Keratinocyte (primary cell): ENCODE data around the gene NFE2L3. TPM values are rescaled to one million over a fixed set of nuclear protein-coding genes. Genes with fewer than 3 reads are reported as not detected.

Experiments
- DNase-seq: peaks from one replicate; pipeline ENCODE4 v3.0.0-alpha.2; 2011; ENCODE audit warnings: low read depth, missing footprints, low spot score
- FAIRE-seq: peaks from 2 replicates; lab custom pipeline; 2011; peaks lifted over from hg19 to GRCh38; lab: Jason Lieb, UNC
- H2AFZ ChIP-seq: 2 replicates; pipeline ENCODE4 v1.6.0; 2012; ENCODE audit warnings: low read length, control low read depth, inconsistent platforms; ENCODE audit not compliant: control insufficient read depth
- H3K27ac ChIP-seq: 2 replicates; pipeline ENCODE4 v1.5.1; 2011; ENCODE audit warnings: low read length; ENCODE audit not compliant: control insufficient read depth, insufficient read depth
- H3K27me3 ChIP-seq: 3 replicates; pipeline ENCODE4 v1.6.0; 2011; ENCODE audit warnings: low read length; ENCODE audit not compliant: control insufficient read depth, insufficient read depth; ENCODE audit errors: extremely low read depth
- H3K36me3 ChIP-seq, 2 experiments: 2 replicates in 1 of 2; 3 replicates in 1 of 2; pipeline ENCODE4 v1.5.1; 2011; ENCODE audit warnings: low read length in 2 of 2, mild to moderate bottlenecking in 1 of 2; ENCODE audit not compliant: control insufficient read depth in 2 of 2, insufficient read depth in 2 of 2; ENCODE audit errors: extremely low read depth in 1 of 2
- H3K4me1 ChIP-seq: 3 replicates; pipeline ENCODE4 v1.5.1; 2011; ENCODE audit warnings: low read length; ENCODE audit not compliant: control insufficient read depth, insufficient read depth; ENCODE audit errors: extremely low read depth
- H3K4me2 ChIP-seq: 3 replicates; pipeline ENCODE4 v1.6.0; 2011; ENCODE audit warnings: low read depth, low read length; ENCODE audit not compliant: control insufficient read depth, insufficient read depth; ENCODE audit errors: extremely low read depth
- H3K4me3 ChIP-seq, 3 experiments: fragments of 200-600 bp in 1 of 3; sonication (generic) in 1 of 3; 2 replicates in 2 of 3; 3 replicates in 1 of 3; pipeline ENCODE4 v1.5.1; 2011 to 2016; ENCODE audit warnings: low read length in 3 of 3, mild to moderate bottlenecking in 3 of 3, control low read depth in 2 of 3, inconsistent platforms in 1 of 3, low read depth in 1 of 3, mixed read lengths in 1 of 3, mixed run types in 1 of 3, moderate library complexity in 1 of 3; ENCODE audit not compliant: control insufficient read depth in 2 of 3, insufficient read depth in 2 of 3; ENCODE audit errors: extremely low read depth in 1 of 3
- H3K79me2 ChIP-seq: 2 replicates; pipeline ENCODE4 v1.6.0; 2012; ENCODE audit warnings: low read length; ENCODE audit not compliant: control insufficient read depth, insufficient read depth
- H3K9ac ChIP-seq: 3 replicates; pipeline ENCODE4 v1.6.0; 2011; ENCODE audit warnings: low read length; ENCODE audit not compliant: control insufficient read depth, insufficient read depth; ENCODE audit errors: extremely low read depth
- H3K9me1 ChIP-seq: 3 replicates; pipeline ENCODE4 v1.6.0; 2011; ENCODE audit warnings: low read length; ENCODE audit not compliant: control insufficient read depth, insufficient read depth; ENCODE audit errors: extremely low read depth
- H3K9me3 ChIP-seq: 2 replicates; pipeline ENCODE4 v1.5.1; 2012; ENCODE audit warnings: low read depth, low read length; ENCODE audit not compliant: control insufficient read depth
- H4K20me1 ChIP-seq: 3 replicates; pipeline ENCODE4 v1.6.0; 2011; ENCODE audit warnings: low read length; ENCODE audit not compliant: control insufficient read depth, insufficient read depth; ENCODE audit errors: extremely low read depth
- CTCF ChIP-seq, 3 experiments: IDR thresholded peaks in 1 of 3; conservative IDR thresholded peaks in 1 of 3; optimal IDR thresholded peaks in 1 of 3; 2 replicates in 2 of 3; 3 replicates in 1 of 3; pipeline versions ENCODE3 to v1.5.1; 2011; ENCODE audit warnings: low read length in 3 of 3, mild to moderate bottlenecking in 3 of 3, moderate library complexity in 2 of 3, control low read depth in 1 of 3, inconsistent platforms in 1 of 3; ENCODE audit not compliant: insufficient read depth in 2 of 3; ENCODE audit errors: extremely low read depth in 1 of 3
- EZH2 ChIP-seq: IDR thresholded peaks from one replicate; pipeline ENCODE4 v1.6.1; 2012; ENCODE audit warnings: inconsistent platforms, mild to moderate bottlenecking, low read length, moderate library complexity
- dilution Hi-C: fragments of 300-500 bp; cut with MboI; formaldehyde crosslinking; loops from one replicate; pipeline ENCODE4 v1.7.0; 2020; ENCODE audit warnings: low sequenced_read_pairs; ENCODE audit not compliant: extremely low pct_ligation_motif_present
- polyA plus RNA-seq, 5 experiments: library from polyadenylated mRNA; depleted of rRNA in 3 of 5; stranded (reverse) in 3 of 5; stranded (forward) in 1 of 5; unstranded in 1 of 5; fragments of >200 nt; gene quantifications; 1 replicate in 1 of 5; 2 replicates in 3 of 5; 3 replicates in 1 of 5; pipeline versions ENCODE4 v1.2.1 to v1.2.3, GENCODE V29; 2011 to 2012; ENCODE audit warnings: missing spikeins in 2 of 5, low read depth in 1 of 5, low replicate concordance in 1 of 5

NFE2L3 gene
- polyA plus RNA-seq, 1 donor (not counting 4 experiments of a cell fraction or from before 2014, with no cell fraction given), result 17.8 TPM

- Histone ChIP-seq H3K79me2 (no peaks in the 10 kb centered on the region), H3K36me3 (no peaks in the 10 kb centered on the region), H3K9ac (no peak overlapping the region), H3K4me3 (no peak overlapping the region), H3K9me3 (no peaks in the 10 kb centered on the region), H2AFZ (no peak overlapping the region), H3K4me2 (no peak overlapping the region), H3K27me3 (no peaks in the 10 kb centered on the region), H3K4me1 (no peaks in the 10 kb centered on the region), H4K20me1 (no peaks in the 10 kb centered on the region), H3K9me1 (no peaks in the 10 kb centered on the region), H3K27ac (no peak overlapping the region)
- TF ChIP-seq EZH2 (no peak), CTCF (optimal IDR thresholded peaks at IDR 0.05 in 1 of 3, IDR thresholded peaks at IDR 0.05 in 1 of 3, conservative IDR thresholded peaks at IDR 0.05 in 1 of 3; ENCODE audit: extremely low read depth in 1 of 3, insufficient read depth in 2 of 3, low read length in 3 of 3) (no peak)
- FAIRE-seq (no peak), DNase-seq (no peak)
- dilution Hi-C loops, result no loop called here
Observed at GRCh38 chr7:26105236-26105635, 46.8 kb upstream of the NFE2L3 start.

- no peak overlapping the region for H3K9ac ChIP-seq
- TF ChIP-seq EZH2 (no peak), CTCF (optimal IDR thresholded peaks at IDR 0.05 in 1 of 3, IDR thresholded peaks at IDR 0.05 in 1 of 3, conservative IDR thresholded peaks at IDR 0.05 in 1 of 3; ENCODE audit: extremely low read depth in 1 of 3, insufficient read depth in 2 of 3, low read length in 3 of 3) (no peak)
- no peak overlapping the region for H3K4me3 ChIP-seq
- no peak overlapping the region for H3K27ac ChIP-seq
- H4K20me1 ChIP-seq, result no peaks in the 10 kb centered on the region
- H3K4me1 ChIP-seq, result no peaks in the 10 kb centered on the region
- no peaks in the 10 kb centered on the region for H3K27me3 ChIP-seq
- H3K36me3 ChIP-seq, result no peaks in the 10 kb centered on the region
- no peaks in the 10 kb centered on the region for H3K79me2 ChIP-seq
- H2AFZ ChIP-seq, result no peak overlapping the region
- H3K9me1 ChIP-seq, result no peaks in the 10 kb centered on the region
- FAIRE-seq, result no peak
- dilution Hi-C loops, result no loop called here
- H3K9me3 ChIP-seq, result no peaks in the 10 kb centered on the region
- no peak for DNase-seq
- no peak overlapping the region for H3K4me2 ChIP-seq
Observed at GRCh38 chr7:26105931-26106330, 46.1 kb upstream of the NFE2L3 start.
